ENCODE results near the gene GPR37.

The GPR37 gene

GRCh38 chr7:124724079-124724478 is 41.5 kb downstream of the GPR37 start:
- no peak for DNase-seq

GRCh38 chr7:124723012-124723411 is 42.6 kb downstream of the GPR37 start:
- no peak for DNase-seq

GRCh38 chr7:124722292-124722691 is 43.3 kb downstream of the GPR37 start:
- no peak for DNase-seq

- no peak for DNase-seq
Measured at GRCh38 chr7:124720195-124720594, 45.4 kb downstream of the GPR37 start.

GRCh38 chr7:124718032-124718766 is 47.4 kb downstream of the GPR37 start:
- no peak for DNase-seq

- no peak for DNase-seq
Measured at GRCh38 chr7:124716894-124717293, 48.7 kb downstream of the GPR37 start.

GRCh38 chr7:124713086-124713485 is 52.5 kb downstream of the GPR37 start:
- peak; percentile 11 for DNase-seq

- no peak for DNase-seq
Measured at GRCh38 chr7:124712017-124712416, 53.6 kb downstream of the GPR37 start.

- DNase-seq: no peak
Measured at GRCh38 chr7:124702385-124702784, 63.2 kb downstream of the GPR37 start.

- no peak for DNase-seq
Measured at GRCh38 chr7:124701955-124702354, 63.6 kb downstream of the GPR37 start.

- DNase-seq: no peak
Measured at GRCh38 chr7:124700655-124701054, 64.9 kb downstream of the GPR37 start.

- no peak for DNase-seq
Measured at GRCh38 chr7:124698964-124699363, 66.6 kb downstream of the GPR37 start.

- no peak for DNase-seq
Measured at GRCh38 chr7:124697746-124698145, 67.8 kb downstream of the GPR37 start.
